ENCODE results near the gene CORO1C.

The CORO1C gene

DNA sequence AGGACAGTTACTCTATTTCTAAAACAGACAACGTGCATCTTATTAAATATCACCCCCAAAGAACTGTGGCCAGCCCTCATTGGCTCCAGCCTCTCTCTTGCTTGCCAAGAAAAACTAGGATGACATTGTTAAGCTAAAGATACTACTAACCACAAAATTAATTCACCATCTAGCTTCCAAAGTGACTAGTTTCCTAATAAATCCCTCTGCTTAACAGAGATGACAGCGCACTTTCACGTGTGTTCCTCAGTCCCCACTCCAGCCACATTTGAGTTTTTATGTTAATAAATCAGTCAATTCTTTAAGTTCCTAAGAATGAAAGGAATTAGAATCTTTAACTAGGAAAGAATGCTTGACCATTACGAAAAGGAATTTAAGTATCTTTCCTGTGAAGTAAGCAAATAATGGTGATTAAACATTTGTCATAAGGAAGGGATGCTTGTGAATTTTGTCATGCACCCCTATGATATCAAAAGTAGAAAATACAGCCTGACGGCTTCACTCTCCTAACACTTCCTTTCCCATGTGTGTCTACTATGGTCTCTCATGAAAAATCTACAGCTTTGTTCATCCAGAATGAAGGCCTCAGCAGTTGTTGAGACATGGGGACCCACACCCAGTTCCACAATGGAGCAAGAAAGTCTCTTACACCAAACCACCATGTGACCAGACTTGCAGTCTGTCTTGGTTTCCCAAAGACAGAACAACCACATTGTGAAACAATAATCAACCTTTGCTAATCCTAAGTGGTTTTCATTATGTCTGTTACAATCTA is 8.1 kb downstream of the CORO1C start:
- peak; percentile 74 for DNase-seq (ENCODE audit: low read depth)
- H3K4me3 ChIP-seq (ENCODE audit: low read depth, low read length) = no peak overlapping the region
- TF ChIP-seq, protein P1, sequence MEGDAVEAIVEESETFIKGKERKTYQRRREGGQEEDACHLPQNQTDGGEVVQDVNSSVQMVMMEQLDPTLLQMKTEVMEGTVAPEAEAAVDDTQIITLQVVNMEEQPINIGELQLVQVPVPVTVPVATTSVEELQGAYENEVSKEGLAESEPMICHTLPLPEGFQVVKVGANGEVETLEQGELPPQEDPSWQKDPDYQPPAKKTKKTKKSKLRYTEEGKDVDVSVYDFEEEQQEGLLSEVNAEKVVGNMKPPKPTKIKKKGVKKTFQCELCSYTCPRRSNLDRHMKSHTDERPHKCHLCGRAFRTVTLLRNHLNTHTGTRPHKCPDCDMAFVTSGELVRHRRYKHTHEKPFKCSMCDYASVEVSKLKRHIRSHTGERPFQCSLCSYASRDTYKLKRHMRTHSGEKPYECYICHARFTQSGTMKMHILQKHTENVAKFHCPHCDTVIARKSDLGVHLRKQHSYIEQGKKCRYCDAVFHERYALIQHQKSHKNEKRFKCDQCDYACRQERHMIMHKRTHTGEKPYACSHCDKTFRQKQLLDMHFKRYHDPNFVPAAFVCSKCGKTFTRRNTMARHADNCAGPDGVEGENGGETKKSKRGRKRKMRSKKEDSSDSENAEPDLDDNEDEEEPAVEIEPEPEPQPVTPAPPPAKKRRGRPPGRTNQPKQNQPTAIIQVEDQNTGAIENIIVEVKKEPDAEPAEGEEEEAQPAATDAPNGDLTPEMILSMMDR (conservative IDR thresholded peaks at IDR 0.05; ENCODE audit: low read depth, low read length) = no peak

DNA sequence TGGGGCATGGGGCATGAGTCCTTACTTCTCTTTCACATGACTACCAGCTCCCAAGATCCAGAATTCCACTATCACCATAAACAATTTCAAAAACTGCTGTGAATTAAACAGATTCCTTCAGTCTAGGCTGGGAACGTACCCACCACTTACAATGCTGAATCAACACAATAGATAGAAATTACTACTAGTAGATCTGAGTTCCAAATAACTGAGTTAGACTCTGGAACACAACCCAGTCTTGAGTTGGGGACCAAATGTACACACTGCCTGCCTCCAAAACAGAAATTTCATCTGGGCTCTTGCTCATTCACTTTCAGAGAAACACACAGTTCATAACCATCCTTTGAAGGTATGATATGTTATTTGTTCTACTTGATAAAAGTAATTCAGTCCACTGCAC is 8.9 kb downstream of the CORO1C start:
- TF ChIP-seq, protein P1 (conservative IDR thresholded peaks at IDR 0.05; ENCODE audit: low read depth, low read length) = no peak
- no peak overlapping the region for H3K4me3 ChIP-seq (ENCODE audit: low read depth, low read length)
- no peak for DNase-seq (ENCODE audit: low read depth)

DNA sequence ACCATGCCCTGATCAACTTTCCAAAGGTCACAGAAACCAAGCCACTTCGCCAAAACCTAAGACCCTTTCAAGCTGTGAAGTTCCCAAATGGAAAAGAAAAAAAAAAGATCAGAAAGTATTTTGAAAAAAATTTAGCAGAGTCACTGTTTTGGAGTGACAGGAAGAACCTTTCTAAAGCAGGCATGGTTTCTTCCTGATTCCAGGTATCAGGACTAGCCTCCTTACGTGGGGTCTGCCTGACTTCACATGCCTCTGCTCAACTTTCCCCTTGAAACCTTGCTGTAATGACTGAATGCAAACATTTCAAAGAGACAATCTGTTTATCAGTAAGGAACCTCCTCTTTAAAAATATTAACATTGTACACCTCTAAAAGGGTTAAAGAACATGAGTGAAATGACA is 9.5 kb downstream of the CORO1C start:
- no peak overlapping the region for H3K4me3 ChIP-seq (ENCODE audit: low read depth, low read length)
- DNase-seq (ENCODE audit: low read depth) = no peak
- TF ChIP-seq, protein P1 (conservative IDR thresholded peaks at IDR 0.05; ENCODE audit: low read depth, low read length) = no peak

DNA sequence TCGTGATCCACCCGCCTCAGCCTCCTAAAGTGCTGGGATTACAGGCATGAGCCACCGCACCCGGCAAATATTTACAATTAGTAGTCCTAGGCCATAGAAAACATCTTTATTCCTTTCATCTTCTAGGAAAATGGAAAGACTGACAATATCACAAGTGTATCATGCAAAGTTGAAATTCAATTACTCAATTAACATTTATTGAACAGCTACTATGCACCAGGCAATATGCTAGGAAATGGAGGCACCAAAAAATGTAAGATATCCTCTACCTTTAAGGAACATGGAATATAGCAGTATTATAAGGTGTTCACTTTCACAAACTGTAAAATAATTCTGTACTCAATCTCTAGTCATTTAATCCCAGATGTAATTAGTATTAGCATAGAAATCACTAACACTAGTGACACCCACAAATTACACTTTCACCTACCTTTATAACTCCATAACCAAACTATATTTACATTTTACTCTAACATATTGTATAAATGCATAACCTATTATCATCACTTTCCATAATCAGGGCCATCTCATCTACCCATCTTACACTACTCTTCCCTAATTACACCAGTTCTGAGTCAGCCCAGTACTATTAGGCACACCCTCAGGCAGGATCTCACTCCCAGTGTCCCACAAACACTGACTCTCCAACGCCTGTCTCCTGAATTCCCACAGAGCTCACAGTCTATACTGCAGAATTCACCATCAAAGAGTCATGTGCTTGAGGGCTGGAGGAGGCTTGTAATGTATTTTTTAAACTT is 10.4 kb downstream of the CORO1C start:
- TF ChIP-seq, protein P1 (conservative IDR thresholded peaks at IDR 0.05; ENCODE audit: low read depth, low read length) = no peak
- DNase-seq (ENCODE audit: low read depth) = no peak
- no peak overlapping the region for H3K4me3 ChIP-seq (ENCODE audit: low read depth, low read length)

DNA sequence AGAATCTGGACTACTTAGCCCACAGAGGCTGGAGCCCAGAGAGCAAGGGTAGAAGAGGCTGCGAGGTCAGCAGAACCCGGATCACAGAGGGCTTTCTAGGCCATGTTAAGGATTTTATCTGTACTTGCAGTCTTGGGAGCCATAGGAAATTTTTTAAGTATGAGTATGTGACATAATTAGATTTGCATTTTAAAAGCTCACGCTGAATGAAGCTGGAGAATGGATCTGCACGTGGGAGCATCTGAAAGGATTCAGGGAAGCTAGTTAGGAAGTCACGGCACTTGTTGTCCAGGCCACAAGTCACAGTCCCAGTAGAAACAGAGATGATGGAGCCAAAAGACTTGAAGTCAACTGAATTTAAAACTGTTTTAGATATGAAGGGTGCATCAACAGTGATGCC is 14.1 kb downstream of the CORO1C start:
- TF ChIP-seq, protein P1 (conservative IDR thresholded peaks at IDR 0.05; ENCODE audit: low read depth, low read length) = no peak
- no peak overlapping the region for H3K4me3 ChIP-seq (ENCODE audit: low read depth, low read length)
- DNase-seq (ENCODE audit: low read depth) = no peak

DNA sequence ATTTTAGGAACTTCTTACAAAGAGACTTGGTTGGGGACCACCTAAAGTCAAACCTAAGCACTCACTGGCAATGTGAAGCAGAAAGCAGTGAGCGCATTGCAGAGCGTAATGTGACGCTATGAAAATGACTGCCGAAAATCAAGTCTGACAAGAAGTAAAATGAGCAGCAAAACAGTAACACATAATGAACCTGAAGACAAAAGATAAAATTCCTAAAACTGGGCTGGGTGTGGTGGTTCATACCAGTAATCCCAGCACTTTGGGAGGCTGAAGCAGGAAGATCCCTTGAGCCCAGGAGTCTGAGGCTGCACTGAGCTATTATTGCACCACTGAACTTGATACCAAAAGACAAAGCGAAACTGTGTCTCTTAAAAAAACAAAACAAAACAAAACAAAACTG is 16.5 kb downstream of the CORO1C start:
- H3K4me3 ChIP-seq (ENCODE audit: low read depth, low read length) = no peak overlapping the region
- TF ChIP-seq, protein P1 (conservative IDR thresholded peaks at IDR 0.05; ENCODE audit: low read depth, low read length) = no peak
- DNase-seq (ENCODE audit: low read depth) = no peak
